Breast epithelium (tissue), 3 donors: Measurements from ENCODE around the gene NANOS2.

Experiments
- CTCF ChIP-seq, 3 donors: fragments of 450-650 bp; IDR thresholded peaks; one replicate each; pipeline ENCODE4 v1.5.1; 2016 to 2017; ENCODE audit warnings: antibody characterized with exemption in 3 of 3, mild to moderate bottlenecking in 3 of 3, moderate library complexity in 3 of 3
- POLR2A ChIP-seq: fragments of 450-650 bp; IDR thresholded peaks from one replicate; pipeline ENCODE4 v1.6.1; 2016; ENCODE audit warnings: antibody characterized with exemption, mild to moderate bottlenecking, moderate library complexity

GRCh38 chr19:45899253-45899652 lies 15.3 kb downstream of the NANOS2 start:
- TF ChIP-seq CTCF (IDR thresholded peaks at IDR 0.05) (no peak), POLR2A (no peak)
